GM23338 (cell line): Measurements from ENCODE around the gene SGSM1. TPM values are rescaled to one million over a fixed set of nuclear protein-coding genes. Genes with fewer than 3 reads are reported as not detected.

Experiments used
- ATAC-seq: fragments of 200-7000 bp; cut with Tn5 transposase; 3 replicates; pipeline ENCODE4 v1.9.1; 2020
- DNase-seq: peaks from one replicate; pipeline ENCODE4 v3.0.0-alpha.2; 2015; ENCODE audit warnings: low spot score
- H2AFZ ChIP-seq: fragments of 200-600 bp; sonication (generic); 2 replicates; pipeline ENCODE4 v1.8.0; 2016; ENCODE audit warnings: antibody characterized with exemption, mild to moderate bottlenecking, moderate library complexity
- H3F3A ChIP-seq: fragments of 200-600 bp; sonication (generic); replicated peaks from 2 replicates; pipeline ENCODE4 v1.8.0; 2017; ENCODE audit warnings: antibody characterized with exemption, mixed run types, low read depth
- H3K27ac ChIP-seq: fragments of 200-600 bp; sonication (generic); 2 replicates; pipeline ENCODE4 v1.6.1; 2016; ENCODE audit warnings: low read depth
- H3K27me3 ChIP-seq: fragments of 200-600 bp; sonication (generic); 2 replicates; pipeline ENCODE4 v1.8.0; 2016; ENCODE audit warnings: mild to moderate bottlenecking, mixed run types, moderate library complexity; ENCODE audit not compliant: insufficient read depth
- H3K36me3 ChIP-seq: fragments of 200-600 bp; sonication (generic); 2 replicates; pipeline ENCODE4 v1.8.0; 2016; ENCODE audit warnings: mild to moderate bottlenecking; ENCODE audit not compliant: insufficient read depth
- H3K4me1 ChIP-seq: fragments of 200-600 bp; sonication (generic); 2 replicates; pipeline ENCODE4 v1.8.0; 2016; ENCODE audit warnings: mild to moderate bottlenecking, moderate library complexity; ENCODE audit not compliant: insufficient read depth
- H3K4me2 ChIP-seq: fragments of 200-600 bp; sonication (generic); 2 replicates; pipeline ENCODE4 v1.7.1; 2017; ENCODE audit warnings: mixed run types
- H3K4me3 ChIP-seq: fragments of 200-600 bp; sonication (generic); 2 replicates; pipeline ENCODE4 v1.6.1; 2016; ENCODE audit warnings: mixed run types
- H3K79me2 ChIP-seq: fragments of 200-600 bp; sonication (generic); replicated peaks from 2 replicates; pipeline ENCODE4 v1.8.0; 2017; ENCODE audit warnings: mild to moderate bottlenecking; ENCODE audit not compliant: insufficient read depth
- H3K9me2 ChIP-seq: fragments of 200-600 bp; sonication (generic); 2 replicates; pipeline ENCODE4 v1.8.0; 2017; ENCODE audit not compliant: insufficient read depth
- H4K20me1 ChIP-seq: fragments of 200-600 bp; sonication (generic); replicated peaks from 2 replicates; pipeline ENCODE4 v1.8.0; 2017; ENCODE audit warnings: mild to moderate bottlenecking; ENCODE audit not compliant: insufficient read depth
- H3K27ac Mint-ChIP-seq: 2 replicates; pipeline ENCODE4 v1.8.0; 2020; ENCODE audit warnings: inconsistent platforms, mild to moderate bottlenecking, moderate library complexity, mixed read lengths
- H3K27me3 Mint-ChIP-seq: 3 replicates; pipeline ENCODE4 v1.8.0; 2022; ENCODE audit warnings: low read depth, mild to moderate bottlenecking, moderate library complexity, mixed read lengths, inconsistent platforms; ENCODE audit not compliant: insufficient read depth, poor library complexity
- H3K36me3 Mint-ChIP-seq: 3 replicates; pipeline ENCODE4 v1.8.0; 2021; ENCODE audit warnings: low read depth, mild to moderate bottlenecking, inconsistent platforms, moderate library complexity, mixed read lengths
- H3K4me1 Mint-ChIP-seq: 3 replicates; pipeline ENCODE4 v1.8.0; 2020; ENCODE audit warnings: mild to moderate bottlenecking, inconsistent platforms, mixed read lengths
- H3K4me3 Mint-ChIP-seq: 3 replicates; pipeline ENCODE4 v1.8.0; 2021; ENCODE audit warnings: moderate library complexity, mild to moderate bottlenecking, inconsistent platforms, mixed read lengths
- H3K9me3 Mint-ChIP-seq: 3 replicates; pipeline ENCODE4 v1.8.0; 2020; ENCODE audit warnings: moderate library complexity, mild to moderate bottlenecking, inconsistent platforms, mixed read lengths
- CREB1 ChIP-seq: fragments of 250-450 bp; sonication (Bioruptor Pico); IDR thresholded peaks from 2 replicates; pipeline ENCODE4 v1.5.0; 2020; ENCODE audit warnings: low read depth, mild to moderate bottlenecking, moderate library complexity
- CTCF ChIP-seq, 2 experiments: fragments of 200-600 bp in 1 of 2; sonication (generic) in 1 of 2; conservative IDR thresholded peaks; 2 replicates each; pipeline versions ENCODE4 v1.5.1 to v1.6.1; 2016 to 2017; ENCODE audit warnings: antibody characterized with exemption in 2 of 2, low read depth in 2 of 2, mild to moderate bottlenecking in 2 of 2, moderate library complexity in 1 of 2
- ETS1 ChIP-seq: IDR thresholded peaks from 2 replicates; pipeline ENCODE4 v1.6.1; 2016; ENCODE audit warnings: antibody characterized with exemption
- EZH2 ChIP-seq: fragments of 200-600 bp; sonication (generic); IDR thresholded peaks from one replicate; pipeline ENCODE4 v1.8.0; 2017; ENCODE audit warnings: antibody characterized with exemption, mild to moderate bottlenecking, low read depth; ENCODE audit not compliant: unreplicated experiment
- EZH2phosphoT487 ChIP-seq: fragments of 200-600 bp; sonication (generic); IDR thresholded peaks from one replicate; pipeline ENCODE4 v1.8.1; 2018; ENCODE audit warnings: antibody characterized with exemption; ENCODE audit not compliant: unreplicated experiment
- JUNB ChIP-seq: IDR thresholded peaks from one replicate; pipeline ENCODE4 v1.6.1; 2016; ENCODE audit warnings: antibody characterized with exemption; ENCODE audit not compliant: unreplicated experiment
- NANOG ChIP-seq: IDR thresholded peaks from 2 replicates; pipeline ENCODE4 v1.6.1; 2016; ENCODE audit warnings: antibody characterized with exemption, borderline replicate concordance
- POLR2AphosphoS5 ChIP-seq: IDR thresholded peaks from 2 replicates; pipeline ENCODE4 v1.6.1; 2016; ENCODE audit warnings: antibody characterized with exemption, low read depth
- REST ChIP-seq: IDR thresholded peaks from one replicate; pipeline ENCODE4 v1.6.1; 2018; ENCODE audit warnings: antibody characterized with exemption; ENCODE audit not compliant: unreplicated experiment
- STAT1 ChIP-seq: IDR thresholded peaks from one replicate; pipeline ENCODE4 v1.6.1; 2016; ENCODE audit warnings: antibody characterized with exemption; ENCODE audit not compliant: unreplicated experiment
- ZNF114 ChIP-seq: fragments of 250-450 bp; sonication (Bioruptor Pico); IDR thresholded peaks from 2 replicates; pipeline ENCODE4 v1.5.0; 2020; ENCODE audit warnings: mild to moderate bottlenecking, moderate library complexity
- ZNF331 ChIP-seq: fragments of 250-450 bp; sonication (Bioruptor Pico); IDR thresholded peaks from 2 replicates; pipeline ENCODE4 v1.5.0; 2020; ENCODE audit warnings: low read depth, mild to moderate bottlenecking, moderate library complexity
- ZNF462 ChIP-seq: fragments of 250-450 bp; sonication (Bioruptor Pico); IDR thresholded peaks from 2 replicates; pipeline ENCODE4 v1.5.0; 2020; ENCODE audit warnings: mild to moderate bottlenecking, moderate library complexity
- polyA plus RNA-seq: library from polyadenylated mRNA; unstranded; fragments of >200 nt; fragmentation: Nextera tagmentation; extraction: Ambion mirVana; gene quantifications from 2 replicates; pipeline ENCODE4 v1.2.1, GENCODE V29; 2016
- total RNA-seq: library from RNA; depleted of rRNA; stranded (reverse); fragments of >200 nt; shearing (Covaris generic); gene quantifications from 2 replicates; pipeline ENCODE4 v1.2.3, GENCODE V29; 2014

The SGSM1 gene
- total and polyA plus RNA-seq, 2 experiments from 2014 or later, result 4.7 to 5.4 TPM

- Histone ChIP-seq H3K27me3 (no peaks in the 10 kb centered on the region), H3K4me1 (no peaks in the 10 kb centered on the region), H3K27ac (no peak overlapping the region), H3K4me2 (no peak overlapping the region), H3K36me3 (no peaks in the 10 kb centered on the region), H2AFZ (no peak overlapping the region), H3K4me3 (no peak overlapping the region), H4K20me1 (no peaks in the 10 kb centered on the region), H3K79me2 (no peaks in the 10 kb centered on the region), H3F3A (no peaks in the 10 kb centered on the region), H3K9me2 (no peaks in the 10 kb centered on the region)
- no peaks in the 10 kb centered on the region for H3K36me3 Mint-ChIP-seq
- no peak for ATAC-seq
- H3K4me1 Mint-ChIP-seq, result peaks cover 6% of the 10 kb centered on the region; the same call in 2 of the 3 replicates
- H3K4me3 Mint-ChIP-seq, result no peak overlapping the region
- H3K27me3 Mint-ChIP-seq, result peaks cover 4% of the 10 kb centered on the region
- no peak overlapping the region for H3K27ac Mint-ChIP-seq
- no peak for TF ChIP-seq NANOG
- TF ChIP-seq REST, result no peak
- TF ChIP-seq ETS1, result no peak
- TF ChIP-seq CTCF (conservative IDR thresholded peaks at IDR 0.05; ENCODE audit: low read depth in 2 of 2), result no peak
- no peak for TF ChIP-seq JUNB
- no peak for TF ChIP-seq POLR2AphosphoS5
- TF ChIP-seq ZNF462 (CRISPR knock-in tag), result no peak
- no peak for TF ChIP-seq ZNF331 (CRISPR knock-in tag)
- TF ChIP-seq EZH2, result no peak
- no peak for TF ChIP-seq CREB1 (CRISPR knock-in tag)
- no peak for TF ChIP-seq STAT1
- no peak for TF ChIP-seq EZH2phosphoT487
- no peak for TF ChIP-seq ZNF114 (CRISPR knock-in tag)
- no peaks in the 10 kb centered on the region for H3K9me3 Mint-ChIP-seq
- DNase-seq, result no peak
Observed at GRCh38 chr22:24847490-24847889, 41.5 kb downstream of the SGSM1 start.
